Suppressor macrophage treated with lipopolysaccharide for 4 hours (primary cell): ENCODE measurements around the gene GOLGA8Q.
A peak's percentile ranks its signal among the peaks of the same experiment; 100 is the strongest.
"Not testable (repeated sequence)": the region's sequence is repeated elsewhere in the genome, so short reads cannot be mapped to it uniquely, and the experiment has no call there.

Source experiments
- DNase-seq: peaks from one replicate; pipeline ENCODE4 v3.0.0-alpha.2; 2020

The GOLGA8Q gene, protein sequence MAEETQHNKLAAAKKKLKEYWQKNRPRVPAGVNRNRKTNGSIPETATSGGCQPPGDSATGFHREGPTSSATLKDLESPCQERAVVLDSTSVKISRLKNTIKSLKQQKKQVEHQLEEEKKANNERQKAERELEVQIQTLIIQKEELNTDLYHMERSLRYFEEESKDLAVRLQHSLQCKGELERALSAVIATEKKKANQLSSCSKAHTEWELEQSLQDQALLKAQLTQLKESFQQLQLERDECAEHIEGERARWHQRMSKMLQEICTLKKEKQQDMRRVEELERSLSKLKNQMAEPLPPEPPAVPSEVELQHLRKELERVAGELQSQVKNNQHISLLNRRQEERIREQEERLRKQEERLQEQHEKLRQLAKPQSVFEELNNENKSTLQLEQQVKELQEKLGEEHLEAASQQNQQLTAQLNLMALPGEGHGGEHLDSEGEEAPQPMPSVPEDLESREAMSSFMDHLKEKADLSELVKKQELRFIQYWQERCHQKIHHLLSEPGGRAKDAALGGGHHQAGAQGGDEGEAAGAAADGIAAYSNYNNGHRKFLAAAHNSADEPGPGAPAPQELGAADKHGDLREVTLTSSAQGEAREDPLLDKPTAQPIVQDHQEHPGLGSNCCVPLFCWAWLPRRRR

DNA sequence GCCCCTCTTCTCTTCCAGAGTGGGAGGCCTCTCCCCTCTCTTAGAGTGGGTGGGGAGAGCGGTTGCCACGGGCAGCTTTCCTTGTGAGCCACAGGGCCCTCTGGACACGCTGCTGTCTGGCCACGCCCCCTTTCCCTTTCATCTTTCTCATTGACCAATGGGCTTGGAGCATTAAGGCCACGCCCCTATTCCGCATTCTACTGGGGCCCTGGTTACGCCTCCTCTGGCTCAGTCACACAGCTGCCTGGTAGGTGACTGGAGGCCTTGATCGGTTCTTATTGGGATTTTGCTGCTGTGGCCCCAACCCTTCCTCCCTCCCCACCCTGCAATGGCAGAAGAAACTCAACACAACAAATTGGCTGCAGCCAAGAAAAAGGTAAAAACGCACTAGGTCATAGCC lies at the start of gene GOLGA8Q:
Gene GOLGA8Q (plus strand): TSS at position 301 of the 400 bp plus-strand sequence. CDS start 28 bp downstream, at position 329.
- not testable (repeated sequence) for DNase-seq

DNA sequence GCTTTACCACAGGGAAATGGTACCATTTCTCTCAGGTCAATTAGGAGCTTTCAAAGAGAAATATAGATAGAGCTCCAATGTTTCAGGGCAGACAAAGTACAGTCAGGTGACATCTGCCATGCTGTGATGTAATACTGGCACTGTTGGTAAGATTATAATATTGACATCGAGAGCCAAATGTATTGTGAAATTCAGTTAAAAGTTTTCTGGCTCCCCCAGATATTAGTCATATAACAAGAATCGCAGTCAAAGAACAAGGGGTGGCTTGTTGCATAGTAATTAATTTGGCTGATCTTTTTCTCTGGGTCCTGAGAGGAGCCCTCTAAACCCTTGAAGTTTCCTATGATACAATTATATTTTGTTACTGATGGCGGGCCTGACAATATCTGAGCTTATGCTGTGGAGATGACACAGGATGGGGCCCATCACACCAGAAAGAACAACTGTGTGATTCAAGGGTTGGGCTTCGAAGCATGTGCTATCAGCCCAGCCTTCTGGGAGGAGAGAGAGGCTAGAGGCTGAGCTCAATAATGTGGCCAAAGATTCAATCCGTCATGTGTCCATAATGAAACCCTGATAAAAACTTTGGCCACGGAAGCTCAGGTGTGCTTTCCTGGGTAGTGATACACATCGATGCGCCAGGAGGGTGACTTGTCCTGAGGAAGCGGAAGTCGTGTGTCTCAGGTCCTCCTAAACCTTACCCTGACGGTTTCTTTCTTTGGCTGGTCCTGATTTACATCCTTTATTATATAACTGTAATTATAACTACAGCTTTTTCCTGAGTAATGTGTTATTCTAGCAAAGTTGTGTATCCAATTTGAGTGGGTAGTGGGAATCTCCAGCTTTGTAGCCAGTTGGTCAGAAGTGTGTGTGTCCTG lies 48.7 kb upstream of the GOLGA8Q start:
- DNase-seq: not testable (repeated sequence)

DNA sequence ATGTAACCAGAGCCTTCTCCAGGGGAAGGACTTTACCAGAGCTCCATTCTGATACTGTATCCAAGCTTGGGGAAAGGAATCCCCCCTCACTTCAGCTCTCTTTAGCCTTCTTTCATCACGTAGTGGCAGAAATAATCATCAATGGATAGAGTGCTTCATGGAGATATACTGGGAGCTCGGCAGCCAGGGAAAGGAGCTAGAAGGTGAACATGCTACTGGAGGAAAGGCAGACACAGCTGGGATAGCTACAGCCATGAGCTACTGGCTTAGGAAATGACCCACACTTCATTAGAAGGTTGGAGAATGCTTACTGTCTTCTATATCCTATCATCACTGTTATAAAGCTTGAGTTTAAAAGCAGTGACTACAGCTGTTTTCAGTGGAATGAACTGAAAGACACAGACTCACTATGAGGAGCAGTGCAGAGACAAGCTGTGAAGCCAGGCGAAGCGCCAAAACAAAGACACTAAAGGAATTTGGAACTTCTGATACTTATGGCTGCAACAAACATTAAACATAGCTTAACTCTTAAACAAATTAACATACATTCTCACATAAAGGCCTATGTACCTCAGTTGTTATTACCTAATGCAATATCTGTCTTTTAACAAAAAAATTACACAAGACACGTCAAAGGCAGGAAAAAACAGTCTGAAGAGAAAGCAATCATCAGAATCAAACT lies 47.5 kb upstream of the GOLGA8Q start:
- DNase-seq: not testable (repeated sequence)

DNA sequence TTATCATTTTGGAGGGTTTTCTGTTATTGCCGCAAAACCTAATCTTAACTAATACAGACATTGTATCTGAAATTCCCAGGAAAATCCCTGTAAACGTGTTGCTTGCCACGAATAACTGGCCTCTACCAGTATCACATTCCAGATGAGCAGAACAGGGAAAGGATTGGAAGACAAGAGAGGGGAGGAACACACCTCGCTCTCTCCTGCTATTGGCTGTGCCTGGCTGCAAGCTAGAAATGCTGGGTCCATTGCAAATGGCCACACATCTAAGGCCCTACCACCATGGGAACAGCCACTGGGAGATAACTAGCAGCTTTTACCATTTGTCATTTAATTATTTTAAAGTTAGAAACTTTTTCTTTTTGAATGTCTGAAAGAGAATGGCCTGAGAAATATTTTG lies 37.3 kb upstream of the GOLGA8Q start:
- not testable (repeated sequence) for DNase-seq

DNA sequence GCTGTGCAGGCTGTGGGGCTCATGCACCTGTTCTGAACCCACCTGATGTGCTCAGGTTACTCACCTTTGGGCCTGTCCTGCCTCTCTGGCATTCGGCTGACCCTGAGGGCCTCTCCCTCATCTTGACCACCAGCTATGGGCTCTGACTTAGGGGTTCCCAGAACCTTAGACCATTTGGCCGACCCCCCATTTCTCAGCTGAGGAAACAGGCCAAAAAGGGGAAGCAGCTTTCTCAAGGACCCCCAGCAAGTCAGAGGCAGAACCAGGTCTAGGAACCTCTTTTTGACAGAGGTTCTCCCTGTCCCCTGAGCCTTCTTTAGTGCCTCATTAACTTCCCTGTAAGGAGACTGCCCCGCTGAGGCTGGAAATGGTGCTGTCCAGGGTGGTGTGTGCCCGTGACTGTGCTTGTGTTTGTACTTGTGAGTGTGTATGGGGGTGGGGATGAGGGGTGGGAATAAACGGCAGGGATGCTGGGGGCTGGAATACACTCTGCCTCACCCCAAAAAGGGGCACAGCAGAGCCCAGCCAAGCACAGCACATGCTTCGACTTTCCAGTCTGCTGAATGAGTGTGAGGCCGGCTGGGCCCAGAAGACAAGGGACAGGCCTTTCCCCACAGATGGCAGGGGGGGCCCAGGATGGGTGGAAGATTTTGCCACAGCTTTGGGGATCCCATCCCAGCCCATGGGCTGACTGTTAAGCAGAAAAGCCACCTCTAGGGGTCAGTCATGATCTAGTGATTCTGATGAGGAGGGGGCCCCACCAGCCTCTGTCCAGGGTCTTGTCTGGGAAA lies 28.2 kb upstream of the GOLGA8Q start:
- DNase-seq: not testable (repeated sequence)

DNA sequence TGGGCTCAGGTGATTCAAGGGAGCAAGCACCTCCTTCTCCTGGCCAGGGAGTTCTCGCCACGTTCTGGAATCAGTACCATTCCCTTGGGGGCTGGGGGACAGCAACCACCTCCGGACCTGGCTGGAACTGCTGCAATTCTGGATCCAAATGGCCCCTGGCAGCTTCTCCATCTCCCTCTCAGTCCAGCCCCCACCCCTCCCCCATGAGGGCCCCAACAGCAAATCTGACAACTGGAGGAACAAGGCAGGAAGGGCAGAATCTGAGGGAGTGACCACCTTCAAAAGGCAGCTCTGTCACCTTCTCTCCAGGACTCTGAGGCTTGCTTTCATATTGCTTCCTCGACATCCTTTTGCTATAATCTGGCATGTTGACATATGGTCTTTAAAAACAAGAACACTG lies 25.9 kb upstream of the GOLGA8Q start:
- DNase-seq: not testable (repeated sequence)

DNA sequence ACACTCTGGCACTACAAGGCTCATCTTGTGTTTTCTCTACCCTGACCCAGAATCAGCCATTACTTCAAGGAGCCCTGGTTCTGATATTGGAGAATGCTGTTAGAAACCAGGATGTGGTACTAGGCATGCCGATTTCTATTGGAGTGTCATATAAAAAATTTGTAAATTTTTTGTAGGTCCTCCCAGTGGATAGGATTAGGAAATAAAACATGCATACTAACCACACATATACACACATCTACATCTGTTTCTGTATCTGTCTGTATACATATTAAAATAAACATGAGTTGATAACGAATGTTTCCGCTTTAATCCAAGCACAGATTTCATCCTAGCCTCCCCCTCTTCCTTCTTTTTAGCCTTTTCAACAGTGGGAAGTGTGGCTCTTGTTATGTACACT lies 22.8 kb upstream of the GOLGA8Q start:
- DNase-seq: not testable (repeated sequence)

DNA sequence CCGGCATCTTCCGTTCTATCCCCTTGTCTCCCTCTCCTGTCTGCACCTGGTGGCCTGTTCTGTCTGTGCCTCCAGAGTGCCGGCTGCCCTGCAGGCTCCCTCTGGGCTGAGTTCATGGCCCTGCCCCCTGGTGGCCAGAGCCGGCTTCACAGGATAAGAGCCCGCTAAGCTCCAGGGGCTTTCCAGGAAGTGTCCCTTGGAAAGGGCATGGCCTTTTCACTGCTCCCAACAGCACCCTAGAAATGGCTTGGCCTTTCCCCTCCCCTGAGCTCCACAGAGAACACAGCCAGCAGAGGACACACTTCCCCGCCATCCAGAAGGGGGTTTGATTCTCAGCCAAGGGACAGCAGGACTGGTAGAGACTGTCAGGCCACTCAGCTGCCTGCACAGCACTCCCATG lies 15.1 kb downstream of the GOLGA8Q start:
- DNase-seq: peak; percentile 0

DNA sequence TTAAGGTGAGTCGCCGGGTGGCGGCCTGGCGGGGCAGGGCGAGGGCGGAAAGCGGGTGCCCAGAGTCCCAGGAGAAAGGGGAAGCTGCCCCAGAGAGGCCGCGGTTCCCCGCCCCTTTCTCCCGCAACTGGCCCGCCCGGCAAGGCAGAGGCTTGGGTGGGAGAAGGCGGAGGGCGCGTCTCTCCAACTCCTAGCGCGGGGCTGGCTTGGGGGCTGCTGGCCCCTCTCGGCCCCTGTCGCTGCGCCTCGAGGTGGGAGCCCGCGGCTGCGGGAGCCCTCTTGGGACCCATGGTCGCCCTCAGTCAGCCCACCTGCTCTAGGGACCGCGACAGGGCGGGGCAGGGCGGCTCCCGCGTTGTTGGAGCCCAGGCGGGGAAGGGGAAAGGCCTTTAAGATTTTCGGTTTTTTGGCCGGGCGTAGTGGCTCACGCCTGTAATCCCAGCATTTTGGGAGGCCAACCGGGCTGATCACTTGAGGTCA lies 21.2 kb downstream of the GOLGA8Q start:
- not testable (repeated sequence) for DNase-seq

DNA sequence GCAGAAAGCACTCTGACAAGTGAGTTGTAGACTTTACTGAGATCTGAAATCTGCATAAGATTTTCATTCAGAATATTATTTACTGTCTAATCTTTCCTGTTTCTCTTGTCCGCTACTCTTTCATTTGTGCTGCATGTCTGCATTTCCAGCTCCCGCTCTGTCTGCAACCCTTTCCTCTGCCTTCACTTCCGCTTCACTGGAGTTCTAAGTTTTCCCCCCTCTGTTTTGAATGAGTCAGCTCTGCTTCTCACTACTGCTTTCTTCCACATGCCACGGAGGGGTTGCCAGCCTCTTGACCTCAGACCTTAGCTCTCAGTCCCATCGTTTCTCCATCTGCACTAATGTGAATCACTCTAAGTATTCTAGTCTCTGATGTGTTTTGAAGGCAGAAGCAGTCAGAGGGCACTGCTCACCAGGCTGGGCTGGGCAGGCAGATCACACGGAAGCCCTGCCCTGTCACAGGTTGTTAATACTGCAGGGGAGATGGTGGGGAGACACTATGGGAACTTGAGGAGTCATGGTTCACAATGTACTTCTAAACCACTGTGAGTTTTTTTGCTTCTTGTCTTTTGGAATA lies 27.6 kb downstream of the GOLGA8Q start:
- not testable (repeated sequence) for DNase-seq

DNA sequence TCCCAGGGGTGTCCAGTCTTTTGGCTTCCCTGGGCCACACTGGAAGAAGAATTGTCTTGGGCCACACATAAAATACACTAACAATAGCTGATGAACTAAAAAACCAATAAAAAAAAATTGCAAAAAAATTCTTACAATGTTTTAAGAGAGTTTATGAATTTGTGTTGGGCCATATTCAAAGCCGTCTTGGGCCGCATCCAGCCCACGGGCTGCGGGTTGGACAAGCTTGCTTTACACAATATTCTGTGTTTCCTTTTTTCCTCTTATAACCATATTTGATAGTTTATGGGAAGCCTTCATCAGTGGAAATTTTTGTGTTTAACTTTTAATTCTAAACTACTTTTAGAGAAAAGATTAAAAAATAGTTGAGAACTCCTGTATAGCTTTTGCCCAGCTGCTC lies 28.9 kb downstream of the GOLGA8Q start:
- DNase-seq: not testable (repeated sequence)

DNA sequence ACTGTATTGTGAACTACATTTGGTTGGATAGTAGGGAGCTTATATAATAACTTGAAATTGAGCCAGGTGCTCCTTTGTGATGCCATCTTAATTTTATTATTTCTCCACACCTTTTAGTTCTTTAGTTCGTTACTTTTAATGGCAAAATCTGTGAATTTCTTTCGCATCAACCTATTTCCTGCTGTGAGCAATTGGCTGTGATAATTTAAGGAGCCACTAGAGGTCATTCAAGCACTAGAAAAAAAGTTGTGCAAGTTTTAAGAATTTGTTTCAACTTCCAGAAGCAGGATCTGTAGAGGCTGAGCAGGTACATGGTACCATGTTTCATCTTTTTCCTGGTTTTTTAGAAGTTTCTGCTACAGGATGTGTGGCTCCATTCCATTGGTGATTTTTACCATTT lies 47.1 kb downstream of the GOLGA8Q start:
- DNase-seq: not testable (repeated sequence)

DNA sequence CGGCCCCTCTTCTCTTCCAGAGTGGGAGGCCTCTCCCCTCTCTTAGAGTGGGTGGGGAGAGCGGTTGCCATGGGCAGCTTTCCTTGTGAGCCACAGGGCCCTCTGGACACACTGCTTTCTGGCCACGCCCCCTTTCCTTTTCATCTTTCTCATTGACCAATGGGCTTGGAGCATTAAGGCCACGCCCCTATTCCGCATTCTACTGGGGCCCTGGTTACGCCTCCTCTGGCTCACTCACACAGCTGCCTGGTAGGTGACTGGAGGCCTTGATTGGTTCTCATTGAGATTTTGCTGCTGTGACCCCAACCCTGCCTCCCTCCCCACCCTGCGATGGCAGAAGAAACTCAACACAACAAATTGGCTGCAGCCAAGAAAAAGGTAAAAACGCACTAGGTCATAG lies 51.9 kb downstream of the GOLGA8Q start, which contains the start of gene GOLGA8H:
Gene GOLGA8H (plus strand): TSS at position 233 of the 400 bp plus-strand sequence. CDS start 98 bp downstream, at position 331.
- DNase-seq: not testable (repeated sequence)
